Neural progenitor cell (in vitro differentiated cells): Measurements from ENCODE around the gene FBLN5.

ENCODE experiments used
- CTCF ChIP-seq: fragments of 200-600 bp; sonication (generic); IDR thresholded peaks from 2 replicates; pipeline ENCODE4 v1.5.1; 2017; ENCODE audit warnings: antibody characterized with exemption, mild to moderate bottlenecking
- EZH2 ChIP-seq: fragments of 200-600 bp; sonication (generic); IDR thresholded peaks from 2 replicates; pipeline ENCODE4 v1.6.1; 2017; ENCODE audit warnings: antibody characterized with exemption, mild to moderate bottlenecking, moderate library complexity
- EZH2phosphoT487 ChIP-seq: fragments of 200-600 bp; sonication (generic); IDR thresholded peaks from 2 replicates; pipeline ENCODE4 v1.6.1; 2017; ENCODE audit warnings: antibody characterized with exemption

GRCh38 chr14:91920526-91920925, 27.0 kb downstream of the FBLN5 start:
- TF ChIP-seq CTCF (no peak), EZH2 (no peak), EZH2phosphoT487 (no peak)
